IMR-90 (cell line): ENCODE data around the gene DHRS7B.
A peak's percentile ranks its signal among the peaks of the same experiment; 100 is the strongest.

Experiments
- BHLHE40 ChIP-seq: fragments of 150-350 bp; IDR thresholded peaks from 2 replicates; pipeline ENCODE4 v1.6.1; 2016; ENCODE audit warnings: mild to moderate bottlenecking, low read depth, low read length
- CEBPB ChIP-seq: IDR thresholded peaks from 2 replicates; pipeline ENCODE4 v1.6.1; 2012; ENCODE audit warnings: low read depth, low read length, improper control_type of control experiment
- FOS ChIP-seq: fragments of 150-350 bp; IDR thresholded peaks from 2 replicates; pipeline ENCODE4 v1.6.1; 2016; ENCODE audit warnings: low read depth, low read length
- MAFK ChIP-seq: IDR thresholded peaks from 2 replicates; pipeline ENCODE4 v1.6.1; 2012; ENCODE audit warnings: low read depth, low read length, improper control_type of control experiment
- MAZ ChIP-seq: IDR thresholded peaks from 2 replicates; pipeline ENCODE4 v1.6.1; 2012; ENCODE audit warnings: low read depth, mild to moderate bottlenecking, low read length, improper control_type of control experiment, moderate library complexity, borderline replicate concordance
- MXI1 ChIP-seq: IDR thresholded peaks from 2 replicates; pipeline ENCODE4 v1.6.1; 2012; ENCODE audit warnings: low read depth, mild to moderate bottlenecking, low read length, moderate library complexity, borderline replicate concordance
- POLR2A ChIP-seq: IDR thresholded peaks from 2 replicates; pipeline ENCODE4 v1.6.1; 2012; ENCODE audit warnings: mild to moderate bottlenecking, low read depth, low read length
- RAD21 ChIP-seq: IDR thresholded peaks from 2 replicates; pipeline ENCODE4 v1.6.1; 2012; ENCODE audit warnings: low read length, improper control_type of control experiment
- RCOR1 ChIP-seq: IDR thresholded peaks from 2 replicates; pipeline ENCODE4 v1.6.1; 2012; ENCODE audit warnings: mild to moderate bottlenecking, low read length, improper control_type of control experiment; ENCODE audit not compliant: insufficient replicate concordance
- RFX5 ChIP-seq: IDR thresholded peaks from 2 replicates; pipeline ENCODE4 v1.8.0; 2012; ENCODE audit warnings: low read depth, mild to moderate bottlenecking, low read length, moderate library complexity
- SMC3 ChIP-seq: fragments of 150-350 bp; IDR thresholded peaks from 2 replicates; pipeline ENCODE4 v1.6.1; 2016; ENCODE audit warnings: low read depth, mild to moderate bottlenecking, antibody characterized with exemption, low read length, moderate library complexity
- TF ChIP-seq, protein P1 (sequence below): conservative IDR thresholded peaks from 2 replicates; pipeline ENCODE4 v1.5.1; 2012; ENCODE audit warnings: mild to moderate bottlenecking, low read depth, low read length, improper control_type of control experiment
- TF ChIP-seq, protein P2 (sequence below): fragments of 150-350 bp; IDR thresholded peaks from 2 replicates; pipeline ENCODE4 v1.6.1; 2016; ENCODE audit warnings: low read depth, mild to moderate bottlenecking, low read length, moderate library complexity, borderline replicate concordance

GRCh38 chr17:21127509-21128077 is 829 bp downstream of the DHRS7B start:
- TF ChIP-seq MAZ, result no peak
- TF ChIP-seq POLR2A, result no peak
- TF ChIP-seq, protein P1, sequence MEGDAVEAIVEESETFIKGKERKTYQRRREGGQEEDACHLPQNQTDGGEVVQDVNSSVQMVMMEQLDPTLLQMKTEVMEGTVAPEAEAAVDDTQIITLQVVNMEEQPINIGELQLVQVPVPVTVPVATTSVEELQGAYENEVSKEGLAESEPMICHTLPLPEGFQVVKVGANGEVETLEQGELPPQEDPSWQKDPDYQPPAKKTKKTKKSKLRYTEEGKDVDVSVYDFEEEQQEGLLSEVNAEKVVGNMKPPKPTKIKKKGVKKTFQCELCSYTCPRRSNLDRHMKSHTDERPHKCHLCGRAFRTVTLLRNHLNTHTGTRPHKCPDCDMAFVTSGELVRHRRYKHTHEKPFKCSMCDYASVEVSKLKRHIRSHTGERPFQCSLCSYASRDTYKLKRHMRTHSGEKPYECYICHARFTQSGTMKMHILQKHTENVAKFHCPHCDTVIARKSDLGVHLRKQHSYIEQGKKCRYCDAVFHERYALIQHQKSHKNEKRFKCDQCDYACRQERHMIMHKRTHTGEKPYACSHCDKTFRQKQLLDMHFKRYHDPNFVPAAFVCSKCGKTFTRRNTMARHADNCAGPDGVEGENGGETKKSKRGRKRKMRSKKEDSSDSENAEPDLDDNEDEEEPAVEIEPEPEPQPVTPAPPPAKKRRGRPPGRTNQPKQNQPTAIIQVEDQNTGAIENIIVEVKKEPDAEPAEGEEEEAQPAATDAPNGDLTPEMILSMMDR, result no peak
- TF ChIP-seq RAD21, result peak; percentile 2; the same call in 1 of the 2 replicates
- no peak for TF ChIP-seq CEBPB
- TF ChIP-seq, protein P2, sequence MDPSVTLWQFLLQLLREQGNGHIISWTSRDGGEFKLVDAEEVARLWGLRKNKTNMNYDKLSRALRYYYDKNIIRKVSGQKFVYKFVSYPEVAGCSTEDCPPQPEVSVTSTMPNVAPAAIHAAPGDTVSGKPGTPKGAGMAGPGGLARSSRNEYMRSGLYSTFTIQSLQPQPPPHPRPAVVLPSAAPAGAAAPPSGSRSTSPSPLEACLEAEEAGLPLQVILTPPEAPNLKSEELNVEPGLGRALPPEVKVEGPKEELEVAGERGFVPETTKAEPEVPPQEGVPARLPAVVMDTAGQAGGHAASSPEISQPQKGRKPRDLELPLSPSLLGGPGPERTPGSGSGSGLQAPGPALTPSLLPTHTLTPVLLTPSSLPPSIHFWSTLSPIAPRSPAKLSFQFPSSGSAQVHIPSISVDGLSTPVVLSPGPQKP, result no peak
- TF ChIP-seq SMC3, result no peak
- TF ChIP-seq RCOR1, result no peak
- TF ChIP-seq RFX5, result no peak
- TF ChIP-seq MAFK, result no peak
- no peak for TF ChIP-seq MXI1
- TF ChIP-seq BHLHE40, result no peak
- no peak for TF ChIP-seq FOS
